ES-I3 (cell line): ENCODE data around the gene VWA5A.
"Not testable (repeated sequence)": the region's sequence is repeated elsewhere in the genome, so short reads cannot be mapped to it uniquely, and the experiment has no call there.

Experiments used
- H3K36me3 ChIP-seq: 2 replicates; pipeline ENCODE4 v1.6.1; 2013; ENCODE audit warnings: mild to moderate bottlenecking, low read length, control low read depth, moderate library complexity; ENCODE audit not compliant: insufficient read depth
- H3K4me1 ChIP-seq: 2 replicates; pipeline ENCODE4 v1.6.1; 2013; ENCODE audit warnings: mild to moderate bottlenecking, control low read depth, low read length; ENCODE audit not compliant: insufficient read depth
- H3K9ac ChIP-seq: 2 replicates; pipeline ENCODE4 v1.6.1; 2013; ENCODE audit warnings: low read depth, mild to moderate bottlenecking, low read length, moderate library complexity
- H3K9me3 ChIP-seq: 2 replicates; pipeline ENCODE4 v1.6.1; 2013; ENCODE audit warnings: mild to moderate bottlenecking, low read length, moderate library complexity; ENCODE audit not compliant: control insufficient read depth, insufficient read depth

Gene VWA5A

GRCh38 chr11:124168796-124169195 lies 53.5 kb downstream of the VWA5A start:
- Histone ChIP-seq H3K9ac (no peak overlapping the region), H3K4me1 (0 out of 2 replicates have a peak, but pooled peaks cover 5% of the 10 kb centered on the region)

GRCh38 chr11:124170315-124170714 lies 55.1 kb downstream of the VWA5A start:
- not testable (repeated sequence) for H3K9ac ChIP-seq, H3K4me1 ChIP-seq, H3K9me3 ChIP-seq, H3K36me3 ChIP-seq

More at GRCh38 chr11:124168796-124169195, 53.5 kb downstream of the VWA5A start:
- Histone ChIP-seq H3K36me3 (no peaks in the 10 kb centered on the region), H3K9me3 (no peaks in the 10 kb centered on the region)

GRCh38 chr11:124170801-124171586 lies 55.7 kb downstream of the VWA5A start:
- Histone ChIP-seq H3K9me3 (no peaks in the 10 kb centered on the region), H3K9ac (no peak overlapping the region; the same call in 1 of the 2 replicates), H3K36me3 (no peaks in the 10 kb centered on the region), H3K4me1 (0 out of 2 replicates have a peak, but pooled peaks cover 8% of the 10 kb centered on the region)

- Histone ChIP-seq H3K36me3 (no peaks in the 10 kb centered on the region), H3K9ac (no peak overlapping the region), H3K9me3 (no peaks in the 10 kb centered on the region), H3K4me1 (0 out of 2 replicates have a peak, but pooled peaks cover 8% of the 10 kb centered on the region)
These were observed 56.9 kb downstream of the VWA5A start for GRCh38 chr11:124172101-124172500.

GRCh38 chr11:124172599-124172998 lies 57.3 kb downstream of the VWA5A start:
- Histone ChIP-seq H3K36me3 (no peaks in the 10 kb centered on the region), H3K9me3 (no peaks in the 10 kb centered on the region)

GRCh38 chr11:124174001-124174583 lies 58.8 kb downstream of the VWA5A start:
- Histone ChIP-seq H3K36me3 (no peaks in the 10 kb centered on the region), H3K9ac (no peak overlapping the region), H3K9me3 (no peaks in the 10 kb centered on the region), H3K4me1 (0 out of 2 replicates have a peak, but pooled peaks cover 3% of the 10 kb centered on the region)

More at GRCh38 chr11:124172599-124172998, 57.3 kb downstream of the VWA5A start:
- Histone ChIP-seq H3K9ac (no peak overlapping the region), H3K4me1 (0 out of 2 replicates have a peak, but pooled peaks cover 8% of the 10 kb centered on the region)

GRCh38 chr11:124176925-124177715 lies 61.9 kb downstream of the VWA5A start:
- Histone ChIP-seq H3K9me3 (no peaks in the 10 kb centered on the region), H3K36me3 (no peaks in the 10 kb centered on the region)

GRCh38 chr11:124179310-124179709 lies 64.1 kb downstream of the VWA5A start:
- H3K36me3 ChIP-seq, result no peaks in the 10 kb centered on the region
- H3K9me3 ChIP-seq, result no peaks in the 10 kb centered on the region
- H3K9ac ChIP-seq, result no peak overlapping the region
- 0 out of 2 replicates have a peak, but pooled peaks cover 3% of the 10 kb centered on the region for H3K4me1 ChIP-seq

More at GRCh38 chr11:124176925-124177715, 61.9 kb downstream of the VWA5A start:
- H3K4me1 ChIP-seq, result 0 out of 2 replicates have a peak, but pooled peaks cover 3% of the 10 kb centered on the region
- H3K9ac ChIP-seq, result no peak overlapping the region

GRCh38 chr11:124183068-124183467 lies 67.8 kb downstream of the VWA5A start, which contains the start of gene OR10D3:
Gene OR10D3, plus strand, starts transcription at chr11:124183345. Its CDS starts 1,925 bp downstream, at chr11:124185270.
- Histone ChIP-seq H3K36me3 (no peaks in the 10 kb centered on the region), H3K4me1 (no peaks in the 10 kb centered on the region), H3K9me3 (no peaks in the 10 kb centered on the region), H3K9ac (no peak within 1 kb of the TSS)

- H3K36me3 ChIP-seq, result no peaks in the 10 kb centered on the region
- no peak overlapping the region for H3K9ac ChIP-seq
- no peaks in the 10 kb centered on the region for H3K9me3 ChIP-seq
- H3K4me1 ChIP-seq, result no peaks in the 10 kb centered on the region
These were observed 75.3 kb downstream of the VWA5A start for GRCh38 chr11:124190298-124191139.

GRCh38 chr11:124193221-124194010 lies 78.2 kb downstream of the VWA5A start:
- H3K9me3 ChIP-seq, result no peaks in the 10 kb centered on the region
- H3K36me3 ChIP-seq, result no peaks in the 10 kb centered on the region
- no peaks in the 10 kb centered on the region for H3K4me1 ChIP-seq
- no peak overlapping the region for H3K9ac ChIP-seq

GRCh38 chr11:124194293-124195188 lies 79.3 kb downstream of the VWA5A start:
- Histone ChIP-seq H3K9ac (no peak overlapping the region), H3K4me1 (no peaks in the 10 kb centered on the region), H3K36me3 (no peaks in the 10 kb centered on the region), H3K9me3 (no peaks in the 10 kb centered on the region)
